ENCODE results near the gene GRK6. TPM values are rescaled to one million over a fixed set of nuclear protein-coding genes. Genes with fewer than 3 reads are reported as not detected.

GRK6 gene
- total RNA-seq, 4 donors from 2014 or later, result 29.1 to 62.2 (median 37.1) TPM

- TF ChIP-seq POLR2A (IDR thresholded peaks at IDR 0.05) (no peak), EP300 (IDR thresholded peaks at IDR 0.05) (no peak), POLR2AphosphoS5 (IDR thresholded peaks at IDR 0.05) (no peak), CTCF (IDR thresholded peaks at IDR 0.05) (no peak)
- peaks cover 26% of the 10 kb centered on the region for H3K4me1 ChIP-seq
- WGBS, result 82% methylated on average over 2 of the region's 2 CpGs
- no peak for DNase-seq (ENCODE audit: low spot score in 2 of 2)
- no peaks in the 10 kb centered on the region for H3K9me3 ChIP-seq
- H3K27ac ChIP-seq, result no peak overlapping the region
- no peaks in the 10 kb centered on the region for H3K27me3 ChIP-seq
- H3K4me3 ChIP-seq, result no peak overlapping the region
- no peaks in the 10 kb centered on the region for H3K36me3 ChIP-seq
These were observed 2.8 kb upstream of the GRK6 start for GRCh38 chr5:177423671-177424070.

GRCh38 chr5:177425196-177425800 lies 1.2 kb upstream of the GRK6 start:
- DNase-seq (ENCODE audit: low spot score in 2 of 2), result no peak
- WGBS, result 50% methylated on average over 13 of the region's 13 CpGs
- H3K36me3 ChIP-seq, result no peaks in the 10 kb centered on the region
- TF ChIP-seq EP300 (IDR thresholded peaks at IDR 0.05), result no peak
- TF ChIP-seq POLR2AphosphoS5 (IDR thresholded peaks at IDR 0.05), result no peak
- no peak for TF ChIP-seq POLR2A (IDR thresholded peaks at IDR 0.05)
- no peak for TF ChIP-seq CTCF (IDR thresholded peaks at IDR 0.05)
- H3K9me3 ChIP-seq, result no peaks in the 10 kb centered on the region
- peaks cover 42% of the 10 kb centered on the region for H3K4me1 ChIP-seq
- H3K4me3 ChIP-seq, result peak overlapping the region; percentile 87
- no peaks in the 10 kb centered on the region for H3K27me3 ChIP-seq
- peak overlapping the region; percentile 88 for H3K27ac ChIP-seq

- Histone ChIP-seq H3K27me3 (no peaks in the 10 kb centered on the region), H3K4me3 (peak overlapping the region; percentile 87), H3K4me1 (peaks cover 49% of the 10 kb centered on the region), H3K9me3 (no peaks in the 10 kb centered on the region), H3K27ac (peak overlapping the region; percentile 88), H3K36me3 (peaks cover 2% of the 10 kb centered on the region)
- no peak for TF ChIP-seq EP300 (IDR thresholded peaks at IDR 0.05)
- TF ChIP-seq CTCF (IDR thresholded peaks at IDR 0.05), result no peak
- peak in 2 of 3 donors; percentile 38 to 51 for TF ChIP-seq POLR2AphosphoS5 (IDR thresholded peaks at IDR 0.05)
- peak; percentile 9 to 31 for TF ChIP-seq POLR2A (IDR thresholded peaks at IDR 0.05)
- DNase-seq (ENCODE audit: low spot score in 2 of 2), result peak; percentile 100
- WGBS, result under 1% methylated on average over 34 of the region's 52 CpGs
These were observed 493 bp upstream of the GRK6 start for GRCh38 chr5:177425801-177426565.

GRCh38 chr5:177427211-177427822 lies 841 bp downstream of the GRK6 start:
- H3K27ac ChIP-seq, result peak overlapping the region; percentile 92
- H3K9me3 ChIP-seq, result no peaks in the 10 kb centered on the region
- peaks cover 62% of the 10 kb centered on the region for H3K4me1 ChIP-seq
- TF ChIP-seq POLR2A (IDR thresholded peaks at IDR 0.05), result no peak
- peak overlapping the region; percentile 87 for H3K4me3 ChIP-seq
- H3K27me3 ChIP-seq, result no peaks in the 10 kb centered on the region
- DNase-seq (ENCODE audit: low spot score in 2 of 2), result no peak
- 5% methylated on average over 9 of the region's 11 CpGs for WGBS
- peaks cover 8% of the 10 kb centered on the region for H3K36me3 ChIP-seq

- no peak overlapping the region for H3K27ac ChIP-seq
These were observed 1.6 kb downstream of the GRK6 start for GRCh38 chr5:177427919-177428573.

More at GRCh38 chr5:177427919-177428573, 1.6 kb downstream of the GRK6 start:
- Histone ChIP-seq H3K36me3 (peaks cover 15% of the 10 kb centered on the region), H3K4me1 (peaks cover 70% of the 10 kb centered on the region), H3K9me3 (no peaks in the 10 kb centered on the region), H3K4me3 (peak overlapping the region; percentile 87), H3K27me3 (no peaks in the 10 kb centered on the region)
- no peak for TF ChIP-seq POLR2AphosphoS5 (IDR thresholded peaks at IDR 0.05)
- TF ChIP-seq EP300 (IDR thresholded peaks at IDR 0.05), result no peak
- TF ChIP-seq CTCF (IDR thresholded peaks at IDR 0.05), result no peak
- no peak for TF ChIP-seq POLR2A (IDR thresholded peaks at IDR 0.05)
- DNase-seq (ENCODE audit: low spot score in 2 of 2), result no peak
- 60% methylated on average over 10 of the region's 11 CpGs for WGBS
